Measurements from ENCODE around the gene PDIA5. TPM values are rescaled to one million over a fixed set of nuclear protein-coding genes. Genes with fewer than 3 reads are reported as not detected.

The PDIA5 gene
- polyA plus RNA-seq, 1 donor (not counting 4 experiments of a cell fraction or from before 2014, with no cell fraction given), result 29.8 TPM

DNA sequence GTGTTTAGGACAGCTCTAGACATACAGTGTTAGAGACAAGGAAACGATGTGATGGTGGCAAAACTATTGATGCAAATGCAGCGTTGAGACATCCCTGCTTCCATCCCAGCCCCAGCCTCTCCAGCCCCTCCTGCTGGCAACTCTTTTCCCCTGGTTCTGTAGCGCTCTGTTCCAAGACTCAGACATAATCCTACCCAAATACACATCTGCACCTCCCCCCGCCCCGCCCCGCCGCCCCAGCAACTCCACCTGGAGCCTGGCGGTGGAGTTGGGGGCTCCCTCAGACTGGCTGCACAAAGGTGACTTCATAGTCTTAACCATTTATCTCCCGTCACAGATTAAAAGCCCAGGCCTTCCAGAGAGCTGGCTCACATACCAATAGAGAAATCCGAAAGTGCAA is 127.7 kb downstream of the PDIA5 start:
- TF ChIP-seq, protein P1, sequence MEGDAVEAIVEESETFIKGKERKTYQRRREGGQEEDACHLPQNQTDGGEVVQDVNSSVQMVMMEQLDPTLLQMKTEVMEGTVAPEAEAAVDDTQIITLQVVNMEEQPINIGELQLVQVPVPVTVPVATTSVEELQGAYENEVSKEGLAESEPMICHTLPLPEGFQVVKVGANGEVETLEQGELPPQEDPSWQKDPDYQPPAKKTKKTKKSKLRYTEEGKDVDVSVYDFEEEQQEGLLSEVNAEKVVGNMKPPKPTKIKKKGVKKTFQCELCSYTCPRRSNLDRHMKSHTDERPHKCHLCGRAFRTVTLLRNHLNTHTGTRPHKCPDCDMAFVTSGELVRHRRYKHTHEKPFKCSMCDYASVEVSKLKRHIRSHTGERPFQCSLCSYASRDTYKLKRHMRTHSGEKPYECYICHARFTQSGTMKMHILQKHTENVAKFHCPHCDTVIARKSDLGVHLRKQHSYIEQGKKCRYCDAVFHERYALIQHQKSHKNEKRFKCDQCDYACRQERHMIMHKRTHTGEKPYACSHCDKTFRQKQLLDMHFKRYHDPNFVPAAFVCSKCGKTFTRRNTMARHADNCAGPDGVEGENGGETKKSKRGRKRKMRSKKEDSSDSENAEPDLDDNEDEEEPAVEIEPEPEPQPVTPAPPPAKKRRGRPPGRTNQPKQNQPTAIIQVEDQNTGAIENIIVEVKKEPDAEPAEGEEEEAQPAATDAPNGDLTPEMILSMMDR (optimal IDR thresholded peaks at IDR 0.05 in 1 of 3, IDR thresholded peaks at IDR 0.05 in 1 of 3, conservative IDR thresholded peaks at IDR 0.05 in 1 of 3; ENCODE audit: extremely low read depth in 1 of 3, insufficient read depth in 2 of 3, low read length in 3 of 3), result peak; percentile 35 to 70 (median 65)
- no peak for TF ChIP-seq EZH2 (IDR thresholded peaks at IDR 0.05; ENCODE audit: low read length)
- Histone ChIP-seq H4K20me1 (ENCODE audit: control insufficient read depth, extremely low read depth, insufficient read depth, low read length) (no peaks in the 10 kb centered on the region), H3K79me2 (ENCODE audit: control insufficient read depth, insufficient read depth, low read length) (no peaks in the 10 kb centered on the region), H3K9me3 (ENCODE audit: control insufficient read depth, low read depth, low read length) (no peaks in the 10 kb centered on the region), H3K9ac (ENCODE audit: control insufficient read depth, extremely low read depth, insufficient read depth, low read length) (no peak overlapping the region), H3K36me3 (ENCODE audit: control insufficient read depth in 2 of 2, extremely low read depth in 1 of 2, insufficient read depth in 2 of 2, low read length in 2 of 2) (no peaks in the 10 kb centered on the region), H3K9me1 (ENCODE audit: control insufficient read depth, extremely low read depth, insufficient read depth, low read length) (no peaks in the 10 kb centered on the region), H3K4me3 (ENCODE audit: control insufficient read depth in 2 of 3, extremely low read depth in 1 of 3, insufficient read depth in 2 of 3, low read depth in 1 of 3, low read length in 3 of 3) (no peak overlapping the region), H2AFZ (ENCODE audit: control insufficient read depth, low read length) (no peak overlapping the region), H3K4me1 (ENCODE audit: control insufficient read depth, extremely low read depth, insufficient read depth, low read length) (no peaks in the 10 kb centered on the region), H3K27ac (ENCODE audit: control insufficient read depth, insufficient read depth, low read length) (no peak overlapping the region), H3K27me3 (ENCODE audit: control insufficient read depth, extremely low read depth, insufficient read depth, low read length) (no peaks in the 10 kb centered on the region), H3K4me2 (ENCODE audit: control insufficient read depth, extremely low read depth, insufficient read depth, low read depth, low read length) (no peak overlapping the region)
- DNase-seq (ENCODE audit: low read depth, low spot score) (no peak), FAIRE-seq (no peak)
- dilution Hi-C loops (cut with MboI; ENCODE audit: extremely low pct_ligation_motif_present, low sequenced_read_pairs), result no loop called here

- H3K4me3 ChIP-seq (ENCODE audit: control insufficient read depth in 2 of 3, extremely low read depth in 1 of 3, insufficient read depth in 2 of 3, low read depth in 1 of 3, low read length in 3 of 3), result no peak overlapping the region
- FAIRE-seq (no peak), DNase-seq (ENCODE audit: low read depth, low spot score) (no peak)
- H3K9me3 ChIP-seq (ENCODE audit: control insufficient read depth, low read depth, low read length), result no peaks in the 10 kb centered on the region
- H3K27ac ChIP-seq (ENCODE audit: control insufficient read depth, insufficient read depth, low read length), result no peak overlapping the region
- no peak overlapping the region for H3K9ac ChIP-seq (ENCODE audit: control insufficient read depth, extremely low read depth, insufficient read depth, low read length)
- H3K36me3 ChIP-seq (ENCODE audit: control insufficient read depth in 2 of 2, extremely low read depth in 1 of 2, insufficient read depth in 2 of 2, low read length in 2 of 2), result no peaks in the 10 kb centered on the region
- dilution Hi-C loops (cut with MboI; ENCODE audit: extremely low pct_ligation_motif_present, low sequenced_read_pairs), result no loop called here
- H3K27me3 ChIP-seq (ENCODE audit: control insufficient read depth, extremely low read depth, insufficient read depth, low read length), result no peaks in the 10 kb centered on the region
- H4K20me1 ChIP-seq (ENCODE audit: control insufficient read depth, extremely low read depth, insufficient read depth, low read length), result no peaks in the 10 kb centered on the region
- no peaks in the 10 kb centered on the region for H3K9me1 ChIP-seq (ENCODE audit: control insufficient read depth, extremely low read depth, insufficient read depth, low read length)
- peaks cover 16% of the 10 kb centered on the region for H3K79me2 ChIP-seq (ENCODE audit: control insufficient read depth, insufficient read depth, low read length)
- no peak overlapping the region for H2AFZ ChIP-seq (ENCODE audit: control insufficient read depth, low read length)
- H3K4me2 ChIP-seq (ENCODE audit: control insufficient read depth, extremely low read depth, insufficient read depth, low read depth, low read length), result no peak overlapping the region
- H3K4me1 ChIP-seq (ENCODE audit: control insufficient read depth, extremely low read depth, insufficient read depth, low read length), result peaks cover 17% of the 10 kb centered on the region
- TF ChIP-seq EZH2 (IDR thresholded peaks at IDR 0.05; ENCODE audit: low read length), result no peak
- TF ChIP-seq, protein P1 (optimal IDR thresholded peaks at IDR 0.05 in 1 of 3, IDR thresholded peaks at IDR 0.05 in 1 of 3, conservative IDR thresholded peaks at IDR 0.05 in 1 of 3; ENCODE audit: extremely low read depth in 1 of 3, insufficient read depth in 2 of 3, low read length in 3 of 3), result no peak
Observed at GRCh38 chr3:123198372-123198771, 131.5 kb downstream of the PDIA5 start.

Measured in keratinocyte (primary cell).